ENCODE measurements around the gene POLD4.
A peak's percentile ranks its signal among the peaks of the same experiment; 100 is the strongest.

GRCh38 chr11:67317205-67317887 lies 36.0 kb downstream of the POLD4 start:
- TF ChIP-seq, protein P1, sequence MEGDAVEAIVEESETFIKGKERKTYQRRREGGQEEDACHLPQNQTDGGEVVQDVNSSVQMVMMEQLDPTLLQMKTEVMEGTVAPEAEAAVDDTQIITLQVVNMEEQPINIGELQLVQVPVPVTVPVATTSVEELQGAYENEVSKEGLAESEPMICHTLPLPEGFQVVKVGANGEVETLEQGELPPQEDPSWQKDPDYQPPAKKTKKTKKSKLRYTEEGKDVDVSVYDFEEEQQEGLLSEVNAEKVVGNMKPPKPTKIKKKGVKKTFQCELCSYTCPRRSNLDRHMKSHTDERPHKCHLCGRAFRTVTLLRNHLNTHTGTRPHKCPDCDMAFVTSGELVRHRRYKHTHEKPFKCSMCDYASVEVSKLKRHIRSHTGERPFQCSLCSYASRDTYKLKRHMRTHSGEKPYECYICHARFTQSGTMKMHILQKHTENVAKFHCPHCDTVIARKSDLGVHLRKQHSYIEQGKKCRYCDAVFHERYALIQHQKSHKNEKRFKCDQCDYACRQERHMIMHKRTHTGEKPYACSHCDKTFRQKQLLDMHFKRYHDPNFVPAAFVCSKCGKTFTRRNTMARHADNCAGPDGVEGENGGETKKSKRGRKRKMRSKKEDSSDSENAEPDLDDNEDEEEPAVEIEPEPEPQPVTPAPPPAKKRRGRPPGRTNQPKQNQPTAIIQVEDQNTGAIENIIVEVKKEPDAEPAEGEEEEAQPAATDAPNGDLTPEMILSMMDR (conservative IDR thresholded peaks at IDR 0.05 in 1 of 2, IDR thresholded peaks at IDR 0.05 in 1 of 2; ENCODE audit: low read depth in 1 of 2, low read length in 2 of 2) = peak; percentile 87 to 89
- TF ChIP-seq EZH2 (IDR thresholded peaks at IDR 0.05; ENCODE audit: low read length, missing control alignments) = no peak
